ENCODE measurements around the gene THAP5. TPM values are rescaled to one million over a fixed set of nuclear protein-coding genes. Genes with fewer than 3 reads are reported as not detected.
A peak's percentile ranks its signal among the peaks of the same experiment; 100 is the strongest.

Gene THAP5, protein sequence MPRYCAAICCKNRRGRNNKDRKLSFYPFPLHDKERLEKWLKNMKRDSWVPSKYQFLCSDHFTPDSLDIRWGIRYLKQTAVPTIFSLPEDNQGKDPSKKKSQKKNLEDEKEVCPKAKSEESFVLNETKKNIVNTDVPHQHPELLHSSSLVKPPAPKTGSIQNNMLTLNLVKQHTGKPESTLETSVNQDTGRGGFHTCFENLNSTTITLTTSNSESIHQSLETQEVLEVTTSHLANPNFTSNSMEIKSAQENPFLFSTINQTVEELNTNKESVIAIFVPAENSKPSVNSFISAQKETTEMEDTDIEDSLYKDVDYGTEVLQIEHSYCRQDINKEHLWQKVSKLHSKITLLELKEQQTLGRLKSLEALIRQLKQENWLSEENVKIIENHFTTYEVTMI
- total RNA-seq (2014; rRNA removed; shearing (Covaris generic)) (23.5 and 24.2 TPM in 2 replicates), total RNA-seq (2022) (33.8 and 39.3 TPM in 2 replicates), Bru-seq, nascent RNA (percentile 91 among the genes with signal in this experiment), BruChase-seq, experiment 1, labeled RNA remaining after a 6-hour chase (percentile 87 among the genes with signal in this experiment), BruChase-seq, experiment 2, labeled RNA remaining after a 2-hour chase (percentile 95 among the genes with signal in this experiment)
- long read RNA-seq, transcript THAP5-204 (3 exons, 868 nt), result minor isoform, 5 of 44 reads
- long read RNA-seq, transcript THAP5-203 (3 exons, 3,306 nt), result major isoform, 16 of 44 reads
- long read RNA-seq, transcript THAP5-208 (2 exons, 880 nt), result minor isoform, 8 of 44 reads
- long read RNA-seq, partial matches to known transcripts, result 0 of 44 reads
- long read RNA-seq, other reads (novel, unspliced or antisense), result 11 of 44 reads

- intact Hi-C loops (cut with micrococcal nuclease; ENCODE audit: unreplicated experiment), result loop anchor here (1.0 to 10.0 kb wide), 3 partner anchors 43 to 825 kb away; partner anchors contain the start of genes CBLL1 and PNPLA8
Observed at GRCh38 chr7:108569381-108570145, at the start of gene THAP5, which contains the start of gene DNAJB9. Gene THAP5, minus strand, starts transcription at chr7:108569706. Its CDS starts 137 bp downstream, at chr7:108569569. Gene DNAJB9, plus strand, starts transcription at chr7:108569874. Its CDS starts 1,853 bp downstream, at chr7:108571727.

GRCh38 chr7:108618056-108618455 is 48.5 kb upstream of the THAP5 start:
- CTCF ChIA-PET (ENCODE audit: unreplicated experiment), result no interaction called here

More at GRCh38 chr7:108569381-108570145, at the start of gene THAP5, which contains the start of gene DNAJB9:
- TF ChIP-seq, protein P1, sequence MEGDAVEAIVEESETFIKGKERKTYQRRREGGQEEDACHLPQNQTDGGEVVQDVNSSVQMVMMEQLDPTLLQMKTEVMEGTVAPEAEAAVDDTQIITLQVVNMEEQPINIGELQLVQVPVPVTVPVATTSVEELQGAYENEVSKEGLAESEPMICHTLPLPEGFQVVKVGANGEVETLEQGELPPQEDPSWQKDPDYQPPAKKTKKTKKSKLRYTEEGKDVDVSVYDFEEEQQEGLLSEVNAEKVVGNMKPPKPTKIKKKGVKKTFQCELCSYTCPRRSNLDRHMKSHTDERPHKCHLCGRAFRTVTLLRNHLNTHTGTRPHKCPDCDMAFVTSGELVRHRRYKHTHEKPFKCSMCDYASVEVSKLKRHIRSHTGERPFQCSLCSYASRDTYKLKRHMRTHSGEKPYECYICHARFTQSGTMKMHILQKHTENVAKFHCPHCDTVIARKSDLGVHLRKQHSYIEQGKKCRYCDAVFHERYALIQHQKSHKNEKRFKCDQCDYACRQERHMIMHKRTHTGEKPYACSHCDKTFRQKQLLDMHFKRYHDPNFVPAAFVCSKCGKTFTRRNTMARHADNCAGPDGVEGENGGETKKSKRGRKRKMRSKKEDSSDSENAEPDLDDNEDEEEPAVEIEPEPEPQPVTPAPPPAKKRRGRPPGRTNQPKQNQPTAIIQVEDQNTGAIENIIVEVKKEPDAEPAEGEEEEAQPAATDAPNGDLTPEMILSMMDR (conservative IDR thresholded peaks at IDR 0.05; ENCODE audit: low read length), result no peak
- TF ChIP-seq EZH2phosphoT487 (IDR thresholded peaks at IDR 0.05; ENCODE audit: borderline replicate concordance, low read depth, low read length), result no peak
- peaks cover 7% of the 10 kb centered on the region; the same call in 1 of the 2 replicates for H4K20me1 ChIP-seq (ENCODE audit: insufficient read depth, low read length)
- H3K4me1 ChIP-seq (ENCODE audit: insufficient read depth, low read length, poor library complexity, severe bottlenecking), result peaks cover 26% of the 10 kb centered on the region
- peak within 1 kb of the TSS; percentile 52; the same call in 1 of the 2 replicates for H2AFZ ChIP-seq (ENCODE audit: low read length)
- H3K9me2 ChIP-seq (ENCODE audit: insufficient read depth, low read length), result no peaks in the 10 kb centered on the region
- H3K79me2 ChIP-seq (ENCODE audit: insufficient read depth, low read depth, low read length), result peaks cover 76% of the 10 kb centered on the region
- H3K4me3 ChIP-seq (ENCODE audit: low read depth, low read length, poor library complexity, severe bottlenecking), result peak within 1 kb of the TSS; percentile 81
- H3K4me2 ChIP-seq (ENCODE audit: low read length), result peak within 1 kb of the TSS; percentile 96
- POLR2A ChIA-PET, result interaction anchor here (0.8 to 2.5 kb wide), 11 partner anchors 9 to 76 kb away, joined by 3 to 24 read pairs (median 5); partner anchors contain the start of gene PNPLA8
- H3K9me3 ChIP-seq (ENCODE audit: low read length), result peaks cover 12% of the 10 kb centered on the region; the same call in 1 of the 2 replicates
- H3K27ac ChIP-seq (ENCODE audit: low read depth, low read length, poor library complexity, severe bottlenecking), result peak within 1 kb of the TSS; percentile 89
- peak; percentile 99 for DNase-seq (ENCODE audit: low spot score)
- H3K36me3 ChIP-seq (ENCODE audit: insufficient read depth, low read length), result peaks cover 62% of the 10 kb centered on the region
- CTCF ChIA-PET (ENCODE audit: unreplicated experiment), result interaction anchor here (0.6 kb wide), 1 partner anchor 17 kb away, joined by 5 read pairs; no protein-coding TSS in a partner anchor
- BruUV-seq (replicated peaks), result no TSS peak

More at GRCh38 chr7:108618056-108618455, 48.5 kb upstream of the THAP5 start:
- no peak for DNase-seq (ENCODE audit: low spot score)
- Histone ChIP-seq H4K20me1 (ENCODE audit: insufficient read depth, low read length) (no peaks in the 10 kb centered on the region), H3K4me3 (ENCODE audit: low read depth, low read length, poor library complexity, severe bottlenecking) (no peak overlapping the region), H3K36me3 (ENCODE audit: insufficient read depth, low read length) (no peaks in the 10 kb centered on the region), H3K9me2 (ENCODE audit: insufficient read depth, low read length) (no peaks in the 10 kb centered on the region), H3K4me2 (ENCODE audit: low read length) (no peak overlapping the region), H3K79me2 (ENCODE audit: insufficient read depth, low read depth, low read length) (no peaks in the 10 kb centered on the region), H3K4me1 (ENCODE audit: insufficient read depth, low read length, poor library complexity, severe bottlenecking) (no peaks in the 10 kb centered on the region), H3K27ac (ENCODE audit: low read depth, low read length, poor library complexity, severe bottlenecking) (no peak overlapping the region), H3K9me3 (ENCODE audit: low read length) (no peaks in the 10 kb centered on the region), H2AFZ (ENCODE audit: low read length) (no peak overlapping the region)
- intact Hi-C loops (cut with micrococcal nuclease; ENCODE audit: unreplicated experiment), result no loop called here
- POLR2A ChIA-PET, result interaction anchor here (0.6 to 1.4 kb wide), 2 partner anchors 12 kb away, joined by 3 to 5 read pairs; no protein-coding TSS in a partner anchor
- no TSS peak for BruUV-seq (replicated peaks)
- TF ChIP-seq EZH2phosphoT487 (IDR thresholded peaks at IDR 0.05; ENCODE audit: borderline replicate concordance, low read depth, low read length), result no peak
- TF ChIP-seq, protein P1 (conservative IDR thresholded peaks at IDR 0.05; ENCODE audit: low read length), result no peak
